Fibroblast of pulmonary artery (primary cell): ENCODE results near the gene PPP1R7.

Experiments used
- DNase-seq: peaks from one replicate; pipeline ENCODE4 v3.0.0-alpha.2; 2010; ENCODE audit warnings: low read depth
- H3K4me3 ChIP-seq: replicated peaks from 2 replicates; pipeline ENCODE4 v1.5.1; 2011; ENCODE audit warnings: low read depth, mild to moderate bottlenecking, control low read depth, low read length, moderate library complexity
- TF ChIP-seq, protein P1 (sequence below): IDR thresholded peaks from 2 replicates; pipeline ENCODE4 v1.5.1; 2011; ENCODE audit warnings: mild to moderate bottlenecking, control low read depth, low read length, inconsistent platforms; ENCODE audit errors: missing control alignments

PPP1R7 gene

GRCh38 chr2:241128266-241128665, 22.0 kb upstream of the PPP1R7 start:
- DNase-seq, result no peak
- TF ChIP-seq, protein P1, sequence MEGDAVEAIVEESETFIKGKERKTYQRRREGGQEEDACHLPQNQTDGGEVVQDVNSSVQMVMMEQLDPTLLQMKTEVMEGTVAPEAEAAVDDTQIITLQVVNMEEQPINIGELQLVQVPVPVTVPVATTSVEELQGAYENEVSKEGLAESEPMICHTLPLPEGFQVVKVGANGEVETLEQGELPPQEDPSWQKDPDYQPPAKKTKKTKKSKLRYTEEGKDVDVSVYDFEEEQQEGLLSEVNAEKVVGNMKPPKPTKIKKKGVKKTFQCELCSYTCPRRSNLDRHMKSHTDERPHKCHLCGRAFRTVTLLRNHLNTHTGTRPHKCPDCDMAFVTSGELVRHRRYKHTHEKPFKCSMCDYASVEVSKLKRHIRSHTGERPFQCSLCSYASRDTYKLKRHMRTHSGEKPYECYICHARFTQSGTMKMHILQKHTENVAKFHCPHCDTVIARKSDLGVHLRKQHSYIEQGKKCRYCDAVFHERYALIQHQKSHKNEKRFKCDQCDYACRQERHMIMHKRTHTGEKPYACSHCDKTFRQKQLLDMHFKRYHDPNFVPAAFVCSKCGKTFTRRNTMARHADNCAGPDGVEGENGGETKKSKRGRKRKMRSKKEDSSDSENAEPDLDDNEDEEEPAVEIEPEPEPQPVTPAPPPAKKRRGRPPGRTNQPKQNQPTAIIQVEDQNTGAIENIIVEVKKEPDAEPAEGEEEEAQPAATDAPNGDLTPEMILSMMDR, result no peak
- H3K4me3 ChIP-seq, result no peak overlapping the region

DNA sequence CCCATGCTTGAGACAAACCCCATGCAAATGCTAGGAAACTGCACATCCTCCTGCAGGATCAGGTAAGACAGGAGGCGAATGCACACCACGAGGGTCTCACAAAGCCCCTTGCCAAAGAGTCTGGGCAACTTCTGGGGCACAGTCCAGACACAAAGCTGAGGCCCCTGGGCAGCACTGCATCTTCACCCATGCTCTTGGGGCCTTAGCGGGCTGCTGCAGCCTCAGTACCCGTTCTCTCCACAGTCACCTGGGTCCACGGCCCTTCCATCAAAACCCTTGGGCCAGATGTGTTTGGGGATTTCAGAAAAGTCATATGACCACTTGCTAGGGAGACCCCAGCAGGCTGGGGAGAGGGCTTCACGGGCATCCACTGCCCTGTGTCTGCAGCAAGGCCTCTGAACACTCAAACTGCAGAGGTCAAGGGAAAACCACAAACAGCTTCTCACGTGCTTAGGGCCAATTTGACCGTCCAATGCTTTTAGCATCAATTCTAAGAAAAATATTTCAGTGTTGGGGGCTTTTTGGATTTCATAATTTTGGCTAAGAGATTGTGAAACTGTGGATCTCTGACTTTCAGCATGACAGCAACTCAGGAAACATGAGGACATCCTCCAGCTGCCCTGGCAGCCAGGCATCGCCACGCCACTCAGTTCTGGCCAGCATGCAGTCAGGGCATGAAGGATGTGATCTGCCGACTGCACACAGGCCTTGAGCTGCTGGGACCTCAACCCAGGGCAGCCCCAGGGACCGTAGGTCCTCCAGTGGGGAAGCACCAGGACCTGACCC, 21.0 kb upstream of the PPP1R7 start:
- TF ChIP-seq, protein P1, result no peak
- H3K4me3 ChIP-seq, result no peak overlapping the region

DNA sequence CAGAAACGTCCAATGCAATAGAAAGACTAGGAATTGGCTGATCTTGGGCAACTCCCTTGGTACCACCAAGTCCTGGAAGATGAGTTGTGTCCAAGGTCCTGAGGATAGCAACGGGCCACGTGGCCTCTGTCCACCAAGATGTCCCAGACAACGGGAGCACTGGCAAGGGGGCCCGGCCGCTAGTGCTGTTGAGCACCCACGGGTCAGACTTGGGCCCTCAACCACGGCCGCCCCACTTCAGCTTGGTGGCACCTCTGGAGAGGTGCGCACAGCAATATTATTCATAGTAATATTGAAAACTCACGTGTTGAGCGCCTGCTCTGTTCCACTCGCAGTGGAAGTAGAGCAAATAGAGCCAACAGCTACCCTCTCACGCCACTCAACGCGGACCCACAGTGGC, 20.0 kb upstream of the PPP1R7 start:
- TF ChIP-seq, protein P1, result no peak
- no peak for DNase-seq

More for the DNA sequence above, 21.0 kb upstream of the PPP1R7 start:
- DNase-seq, result no peak

GRCh38 chr2:241131531-241131930, 18.7 kb upstream of the PPP1R7 start:
- TF ChIP-seq, protein P1, result no peak
- H3K4me3 ChIP-seq, result no peak overlapping the region
- no peak for DNase-seq

More for the DNA sequence above, 20.0 kb upstream of the PPP1R7 start:
- no peak overlapping the region for H3K4me3 ChIP-seq

DNA sequence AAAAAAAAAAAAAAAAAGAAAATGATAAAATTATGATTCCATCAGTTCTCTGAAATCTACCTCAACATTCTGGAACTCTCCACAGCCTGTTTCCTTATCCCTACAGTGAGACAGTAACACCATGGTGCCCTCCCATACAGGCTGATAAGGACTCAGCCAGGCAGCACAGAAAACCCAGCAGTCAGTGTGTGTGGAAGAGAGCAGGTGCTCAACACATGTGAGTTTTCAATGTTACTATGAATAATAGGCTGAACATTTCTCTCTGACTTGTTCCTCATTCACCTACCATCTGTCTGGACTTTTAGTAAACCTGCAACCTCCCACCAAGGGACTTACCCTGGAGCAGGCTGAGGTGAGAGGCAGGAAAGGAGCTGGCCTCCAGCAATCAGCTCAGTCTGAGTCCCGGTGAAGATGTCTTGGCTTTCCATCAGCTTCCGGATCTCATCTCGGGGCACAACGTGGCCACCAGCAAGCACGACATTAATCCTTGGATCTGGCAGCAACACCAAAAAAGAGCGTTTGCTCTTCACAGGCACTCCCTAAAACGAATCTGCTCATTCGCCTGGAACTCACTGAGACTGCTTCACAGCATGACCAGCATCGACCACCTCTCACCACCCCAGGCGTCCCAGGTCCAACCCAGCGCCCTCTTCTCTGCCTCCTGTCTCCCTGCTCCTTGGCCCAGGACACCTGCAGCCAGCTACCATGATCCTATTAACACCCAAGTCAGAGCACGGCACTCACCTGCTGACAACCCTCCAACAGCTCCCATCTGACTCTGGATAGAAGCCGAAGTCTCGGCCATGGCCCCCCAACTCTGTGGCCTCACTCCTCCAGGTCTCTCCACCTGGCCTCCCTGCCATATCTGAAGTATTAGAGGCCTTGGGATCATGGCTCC, 17.5 kb upstream of the PPP1R7 start:
- H3K4me3 ChIP-seq, result no peak overlapping the region
- DNase-seq, result no peak
- TF ChIP-seq, protein P1, result no peak

- no peak overlapping the region for H3K4me3 ChIP-seq
- DNase-seq, result no peak
- TF ChIP-seq, protein P1, result no peak
Observed at GRCh38 chr2:241133436-241133820, 16.8 kb upstream of the PPP1R7 start.
